ENCODE data around the gene ASCL2. TPM values are rescaled to one million over a fixed set of nuclear protein-coding genes. Genes with fewer than 3 reads are reported as not detected.

Gene ASCL2
- total and polyA plus RNA-seq, 10 of the 15 experiments (the other 5 are each of a cell fraction or from before 2014, with no cell fraction given): not detected

DNA sequence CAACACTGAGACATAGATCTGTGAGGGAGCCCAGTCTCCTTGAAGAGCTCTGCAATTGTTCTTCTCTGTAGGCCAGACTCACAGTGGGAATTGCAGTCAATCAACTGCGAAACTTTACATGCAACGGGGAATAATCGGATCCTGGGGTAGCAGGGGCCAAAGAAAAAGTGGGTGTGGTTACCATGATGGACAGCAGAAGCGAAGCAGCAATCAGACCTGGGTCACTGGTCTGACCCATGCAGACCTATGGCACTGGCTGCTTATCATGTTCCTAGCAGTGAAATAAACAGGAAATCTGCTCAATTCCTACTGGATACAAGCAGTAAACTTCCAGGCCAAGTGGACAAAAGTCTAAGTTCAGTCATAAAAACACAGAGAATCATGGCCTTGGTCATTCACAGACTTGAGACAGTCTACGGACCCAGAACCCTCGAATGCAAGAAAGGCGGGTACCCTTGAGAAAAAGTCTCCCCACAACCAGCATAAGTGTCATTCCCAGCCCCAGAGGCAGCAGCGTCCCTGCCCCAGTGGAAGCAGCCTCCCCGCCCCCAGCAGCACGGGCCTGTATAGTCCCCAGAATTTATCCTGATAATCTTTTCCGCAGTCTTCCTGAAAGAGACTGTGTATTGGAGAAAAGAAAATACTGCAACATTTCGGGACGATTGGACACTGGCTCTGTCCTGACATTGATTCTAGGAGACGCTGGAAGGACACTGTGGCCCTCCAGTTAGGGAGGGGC is 34.6 kb downstream of the ASCL2 start:
- no peak overlapping the region for H3K27ac ChIP-seq (ENCODE audit: control insufficient read depth, insufficient read depth)
- intact Hi-C loops (cut with micrococcal nuclease; ENCODE audit: unreplicated experiment): no loop called here
- no peaks in the 10 kb centered on the region for H3K79me2 ChIP-seq (ENCODE audit: control insufficient read depth, insufficient read depth, low read length)
- H3K4me2 ChIP-seq (ENCODE audit: control insufficient read depth, insufficient read depth): no peak overlapping the region
- H4K20me1 ChIP-seq (ENCODE audit: control insufficient read depth, insufficient read depth): no peaks in the 10 kb centered on the region
- H3K9me3 ChIP-seq (replicated peaks; ENCODE audit: control insufficient read depth, insufficient read depth, low read length): no peaks in the 10 kb centered on the region
- no peaks in the 10 kb centered on the region for H3K4me1 ChIP-seq (ENCODE audit: control insufficient read depth, insufficient read depth, low read length)
- in situ Hi-C loops (cut with MboI): no loop called here
- H3K9ac ChIP-seq (ENCODE audit: control insufficient read depth, insufficient read depth, low read length): no peak overlapping the region
- RAD21 ChIA-PET (ENCODE audit: unreplicated experiment): no interaction called here
- no peak for ATAC-seq
- CTCF ChIA-PET: no interaction called here
- BruUV-seq (replicated peaks): no TSS peak
- peaks cover 0 to 2% of the 10 kb centered on the region in 2 experiments; a peak in 3 of 4 replicates for H3K27me3 ChIP-seq (replicated peaks in 1 of 2; ENCODE audit: control insufficient read depth in 2 of 2, insufficient read depth in 2 of 2, low read length in 1 of 2)
- FAIRE-seq: no peak
- TF ChIP-seq SUPT20H (IDR thresholded peaks at IDR 0.05; ENCODE audit: borderline replicate concordance, control insufficient read depth, low read depth, low read length) (no peak), BMI1 (IDR thresholded peaks at IDR 0.05; ENCODE audit: borderline replicate concordance) (no peak), TCF3 (IDR thresholded peaks at IDR 0.05; ENCODE audit: borderline replicate concordance, insufficient read depth, low read depth, low read length) (no peak), IKZF1 (conservative IDR thresholded peaks at IDR 0.05) (no peak), HDAC6 (IDR thresholded peaks at IDR 0.05; ENCODE audit: unreplicated experiment) (no peak), ZNF622 (IDR thresholded peaks at IDR 0.05) (no peak), MTA2 (IDR thresholded peaks at IDR 0.05; ENCODE audit: low read depth) (no peak), JUNB (IDR thresholded peaks at IDR 0.05) (no peak), YBX1 (IDR thresholded peaks at IDR 0.05) (no peak), BCL11A (IDR thresholded peaks at IDR 0.05; ENCODE audit: low read depth, low read length) (no peak)
- TF ChIP-seq, protein P1, sequence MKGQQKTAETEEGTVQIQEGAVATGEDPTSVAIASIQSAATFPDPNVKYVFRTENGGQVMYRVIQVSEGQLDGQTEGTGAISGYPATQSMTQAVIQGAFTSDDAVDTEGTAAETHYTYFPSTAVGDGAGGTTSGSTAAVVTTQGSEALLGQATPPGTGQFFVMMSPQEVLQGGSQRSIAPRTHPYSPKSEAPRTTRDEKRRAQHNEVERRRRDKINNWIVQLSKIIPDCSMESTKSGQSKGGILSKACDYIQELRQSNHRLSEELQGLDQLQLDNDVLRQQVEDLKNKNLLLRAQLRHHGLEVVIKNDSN (IDR thresholded peaks at IDR 0.05; ENCODE audit: borderline replicate concordance, extremely low read length, insufficient read depth, low read depth, low read length): no peak
- TF ChIP-seq, protein P2, sequence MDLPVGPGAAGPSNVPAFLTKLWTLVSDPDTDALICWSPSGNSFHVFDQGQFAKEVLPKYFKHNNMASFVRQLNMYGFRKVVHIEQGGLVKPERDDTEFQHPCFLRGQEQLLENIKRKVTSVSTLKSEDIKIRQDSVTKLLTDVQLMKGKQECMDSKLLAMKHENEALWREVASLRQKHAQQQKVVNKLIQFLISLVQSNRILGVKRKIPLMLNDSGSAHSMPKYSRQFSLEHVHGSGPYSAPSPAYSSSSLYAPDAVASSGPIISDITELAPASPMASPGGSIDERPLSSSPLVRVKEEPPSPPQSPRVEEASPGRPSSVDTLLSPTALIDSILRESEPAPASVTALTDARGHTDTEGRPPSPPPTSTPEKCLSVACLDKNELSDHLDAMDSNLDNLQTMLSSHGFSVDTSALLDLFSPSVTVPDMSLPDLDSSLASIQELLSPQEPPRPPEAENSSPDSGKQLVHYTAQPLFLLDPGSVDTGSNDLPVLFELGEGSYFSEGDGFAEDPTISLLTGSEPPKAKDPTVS (IDR thresholded peaks at IDR 0.05; ENCODE audit: low read depth, low read length): no peak
- TF ChIP-seq, protein P3, sequence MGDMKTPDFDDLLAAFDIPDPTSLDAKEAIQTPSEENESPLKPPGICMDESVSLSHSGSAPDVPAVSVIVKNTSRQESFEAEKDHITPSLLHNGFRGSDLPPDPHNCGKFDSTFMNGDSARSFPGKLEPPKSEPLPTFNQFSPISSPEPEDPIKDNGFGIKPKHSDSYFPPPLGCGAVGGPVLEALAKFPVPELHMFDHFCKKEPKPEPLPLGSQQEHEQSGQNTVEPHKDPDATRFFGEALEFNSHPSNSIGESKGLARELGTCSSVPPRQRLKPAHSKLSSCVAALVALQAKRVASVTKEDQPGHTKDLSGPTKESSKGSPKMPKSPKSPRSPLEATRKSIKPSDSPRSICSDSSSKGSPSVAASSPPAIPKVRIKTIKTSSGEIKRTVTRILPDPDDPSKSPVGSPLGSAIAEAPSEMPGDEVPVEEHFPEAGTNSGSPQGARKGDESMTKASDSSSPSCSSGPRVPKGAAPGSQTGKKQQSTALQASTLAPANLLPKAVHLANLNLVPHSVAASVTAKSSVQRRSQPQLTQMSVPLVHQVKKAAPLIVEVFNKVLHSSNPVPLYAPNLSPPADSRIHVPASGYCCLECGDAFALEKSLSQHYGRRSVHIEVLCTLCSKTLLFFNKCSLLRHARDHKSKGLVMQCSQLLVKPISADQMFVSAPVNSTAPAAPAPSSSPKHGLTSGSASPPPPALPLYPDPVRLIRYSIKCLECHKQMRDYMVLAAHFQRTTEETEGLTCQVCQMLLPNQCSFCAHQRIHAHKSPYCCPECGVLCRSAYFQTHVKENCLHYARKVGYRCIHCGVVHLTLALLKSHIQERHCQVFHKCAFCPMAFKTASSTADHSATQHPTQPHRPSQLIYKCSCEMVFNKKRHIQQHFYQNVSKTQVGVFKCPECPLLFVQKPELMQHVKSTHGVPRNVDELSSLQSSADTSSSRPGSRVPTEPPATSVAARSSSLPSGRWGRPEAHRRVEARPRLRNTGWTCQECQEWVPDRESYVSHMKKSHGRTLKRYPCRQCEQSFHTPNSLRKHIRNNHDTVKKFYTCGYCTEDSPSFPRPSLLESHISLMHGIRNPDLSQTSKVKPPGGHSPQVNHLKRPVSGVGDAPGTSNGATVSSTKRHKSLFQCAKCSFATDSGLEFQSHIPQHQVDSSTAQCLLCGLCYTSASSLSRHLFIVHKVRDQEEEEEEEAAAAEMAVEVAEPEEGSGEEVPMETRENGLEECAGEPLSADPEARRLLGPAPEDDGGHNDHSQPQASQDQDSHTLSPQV (IDR thresholded peaks at IDR 0.05): no peak
- H3K36me3 ChIP-seq (ENCODE audit: control insufficient read depth in 2 of 2, insufficient read depth in 2 of 2, low read length in 1 of 2): no peaks in the 10 kb centered on the region
- 34% methylated on average over 14 of the region's 14 CpGs for WGBS (ENCODE audit: insufficient coverage, insufficient replicate concordance, low lambda C conversion rate, missing lambda C conversion rate)
- no peak for DNase-seq (ENCODE audit: low read depth, low spot score)
- H3K4me3 ChIP-seq: no peak overlapping the region
- H2AFZ ChIP-seq (ENCODE audit: control insufficient read depth, low read depth, low read length): no peak overlapping the region
- POLR2A ChIA-PET: no interaction called here
- SMC1A ChIA-PET (ENCODE audit: uncharacterized antibody, unreplicated experiment): no interaction called here
